ENCODE measurements around the gene LARP1.

GRCh38 chr5:154851351-154851750 lies 96.2 kb downstream of the LARP1 start:
- TF ChIP-seq EP300 (IDR thresholded peaks at IDR 0.05) = no peak
- TF ChIP-seq CTCF (IDR thresholded peaks at IDR 0.05) = no peak
- TF ChIP-seq POLR2A (IDR thresholded peaks at IDR 0.05) = no peak
